Putamen (tissue), 1 donor: ENCODE measurements around the gene CHAC2.
"Not testable (repeated sequence)": the region's sequence is repeated elsewhere in the genome, so short reads cannot be mapped to it uniquely, and the experiment has no call there.

Source experiments
- DNase-seq: peaks from one replicate; pipeline ENCODE4 v3.0.0-alpha.2; 2016; ENCODE audit warnings: low spot score

CHAC2 gene

GRCh38 chr2:53767405-53768241, at the start of gene CHAC2:
TSS of gene CHAC2 (plus strand) at chr2:53767804. CDS start at chr2:53767887, 83 bp downstream.
- peak; percentile 83 for DNase-seq

- not testable (repeated sequence) for DNase-seq
Observed at GRCh38 chr2:53720944-53721343, 46.7 kb upstream of the CHAC2 start.

GRCh38 chr2:53724536-53724935, 43.1 kb upstream of the CHAC2 start:
- DNase-seq: no peak

GRCh38 chr2:53725662-53726061, 41.9 kb upstream of the CHAC2 start:
- DNase-seq: no peak

GRCh38 chr2:53727921-53728320, 39.7 kb upstream of the CHAC2 start:
- DNase-seq: no peak

- DNase-seq: no peak
Observed at GRCh38 chr2:53729143-53729762, 38.4 kb upstream of the CHAC2 start.

GRCh38 chr2:53737091-53737490, 30.5 kb upstream of the CHAC2 start:
- no peak for DNase-seq

GRCh38 chr2:53739032-53739431, 28.6 kb upstream of the CHAC2 start:
- DNase-seq: no peak

- DNase-seq: peak; percentile 26
Observed at GRCh38 chr2:53740170-53740569, 27.4 kb upstream of the CHAC2 start.

GRCh38 chr2:53744395-53745065, 23.1 kb upstream of the CHAC2 start:
- no peak for DNase-seq

GRCh38 chr2:53750041-53750768, 17.4 kb upstream of the CHAC2 start:
- DNase-seq: peak; percentile 25

- no peak for DNase-seq
Observed at GRCh38 chr2:53751728-53752127, 15.9 kb upstream of the CHAC2 start.

GRCh38 chr2:53752385-53752784, 15.2 kb upstream of the CHAC2 start:
- DNase-seq: no peak

- no peak for DNase-seq
Observed at GRCh38 chr2:53753041-53753440, 14.6 kb upstream of the CHAC2 start.

- no peak for DNase-seq
Observed at GRCh38 chr2:53755121-53755520, 12.5 kb upstream of the CHAC2 start.

- no peak for DNase-seq
Observed at GRCh38 chr2:53756644-53757043, 11.0 kb upstream of the CHAC2 start.

GRCh38 chr2:53757206-53757605, 10.4 kb upstream of the CHAC2 start:
- DNase-seq: not testable (repeated sequence)

GRCh38 chr2:53765767-53766166, 1.8 kb upstream of the CHAC2 start:
- no peak for DNase-seq

- DNase-seq: no peak
Observed at GRCh38 chr2:53768242-53768542, 588 bp downstream of the CHAC2 start.

GRCh38 chr2:53769318-53769945, 1.8 kb downstream of the CHAC2 start:
- no peak for DNase-seq

GRCh38 chr2:53770264-53770663, 2.7 kb downstream of the CHAC2 start:
- no peak for DNase-seq

GRCh38 chr2:53777134-53777533, 9.5 kb downstream of the CHAC2 start:
- DNase-seq: no peak
